Epithelial cell of prostate (primary cell): ENCODE results near the gene EMC7.

ENCODE experiments used
- DNase-seq: peaks from one replicate; pipeline ENCODE4 v3.0.0-alpha.2; 2011; ENCODE audit warnings: low read depth, low spot score
- H3K27ac ChIP-seq: fragments of 450-650 bp; 2 replicates; pipeline ENCODE4 v1.5.1; 2017; ENCODE audit warnings: mild to moderate bottlenecking

The EMC7 gene

GRCh38 chr15:34043813-34044212 is 57.8 kb downstream of the EMC7 start:
- DNase-seq, result no peak
- no peak overlapping the region for H3K27ac ChIP-seq

DNA sequence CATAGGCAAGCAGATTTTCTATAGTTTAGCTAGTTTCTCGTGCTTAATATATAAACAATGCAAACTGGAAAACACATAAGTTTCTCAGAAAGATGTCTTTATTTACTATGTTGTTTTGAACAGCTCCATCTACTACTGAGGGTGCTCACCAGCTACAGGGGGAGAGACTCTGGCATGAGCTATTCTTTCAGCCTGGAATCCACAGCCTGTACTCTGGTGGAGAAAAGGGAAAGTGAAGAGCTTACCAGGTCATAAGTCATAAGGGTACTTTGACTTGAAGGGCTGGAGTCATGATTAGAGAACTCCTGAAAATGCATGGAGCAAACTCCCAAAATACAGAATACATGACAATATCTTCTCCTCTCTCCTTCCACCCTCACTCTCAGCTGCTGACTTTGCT is 58.3 kb downstream of the EMC7 start:
- DNase-seq, result no peak
- H3K27ac ChIP-seq, result no peak overlapping the region

GRCh38 chr15:34039790-34040113 is 61.9 kb downstream of the EMC7 start:
- H3K27ac ChIP-seq, result peak overlapping the region; percentile 92

DNA sequence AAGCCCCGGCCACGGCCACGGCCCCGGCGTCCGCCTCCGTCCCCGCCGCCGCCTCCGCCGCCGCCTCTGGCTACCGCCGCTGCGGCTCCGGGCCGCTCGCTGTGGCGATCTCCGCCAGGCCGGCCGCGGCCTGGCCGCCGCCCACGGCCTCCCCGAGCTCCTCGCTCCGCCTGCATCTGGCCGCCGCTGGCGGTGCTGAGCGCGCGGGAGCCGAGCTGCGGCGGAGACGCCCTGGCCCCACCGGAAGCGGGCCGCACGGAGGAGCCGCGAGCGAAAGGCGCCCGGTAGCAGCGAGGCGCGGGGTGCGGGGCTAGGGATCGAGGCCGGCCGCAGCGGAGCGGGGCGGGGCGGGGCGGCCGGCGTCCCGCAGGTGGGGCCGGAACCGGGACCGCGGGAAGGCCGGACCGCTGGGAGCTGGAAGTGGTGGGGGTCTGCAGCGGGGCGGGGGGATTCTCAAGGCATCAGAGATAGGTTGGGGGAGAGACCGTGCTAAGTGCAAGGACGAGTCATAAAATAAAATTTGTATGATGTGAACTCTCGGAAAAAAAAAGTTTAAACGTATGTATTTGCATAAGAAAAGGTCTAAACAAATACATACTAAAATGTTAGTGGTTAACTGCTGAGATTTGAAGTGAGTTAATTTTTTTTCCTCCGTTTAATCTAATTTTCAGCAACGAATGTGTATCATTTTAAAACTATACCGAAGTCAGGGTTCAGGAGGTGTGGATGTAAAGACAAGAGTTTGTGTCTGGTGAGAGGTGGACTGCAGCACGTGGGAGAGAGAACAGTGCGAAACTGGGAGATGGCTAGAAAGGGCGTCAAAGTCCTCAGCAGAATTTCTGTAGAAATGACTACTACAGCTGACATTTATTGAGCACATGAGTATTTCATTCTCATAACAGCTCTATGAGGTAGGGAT is 62.5 kb downstream of the EMC7 start, which contains the start of gene AVEN:
Gene AVEN, minus strand, starts transcription at position 334 of the 919 bp plus-strand sequence. Its CDS starts 158 bp downstream, at position 176.
- H3K27ac ChIP-seq, result peak within 1 kb of the TSS; percentile 92
- no peak for DNase-seq

More at GRCh38 chr15:34039790-34040113, 61.9 kb downstream of the EMC7 start:
- DNase-seq, result no peak

GRCh38 chr15:34038023-34038870 is 63.4 kb downstream of the EMC7 start:
- DNase-seq, result peak; percentile 20
- H3K27ac ChIP-seq, result peak overlapping the region; percentile 92
